CD14-positive monocyte (primary cell): ENCODE measurements around the gene SLC6A6. TPM values are rescaled to one million over a fixed set of nuclear protein-coding genes. Genes with fewer than 3 reads are reported as not detected.

Source experiments
- DNase-seq, 3 donors: peaks; one replicate each; pipeline ENCODE4 v3.0.0-alpha.2; 2011 to 2022
- H2AFZ ChIP-seq: 2 replicates; pipeline ENCODE4 v1.6.0; 2012; ENCODE audit warnings: mild to moderate bottlenecking, low read depth, low read length, inconsistent platforms; ENCODE audit not compliant: insufficient read depth, poor library complexity, severe bottlenecking
- H3K27ac ChIP-seq, 2 donors: 1 replicate in 1 of 2; 2 replicates in 1 of 2; pipeline ENCODE4 v1.5.1; 2012 to 2013; ENCODE audit warnings: low read length in 2 of 2, control low read depth in 1 of 2, inconsistent platforms in 1 of 2, low read depth in 1 of 2, mild to moderate bottlenecking in 1 of 2
- H3K27me3 ChIP-seq, 2 donors: one replicate each; pipeline versions ENCODE4 v1.6.0 to v1.6.1; 2011 to 2013; ENCODE audit warnings: low read length in 2 of 2; ENCODE audit not compliant: control insufficient read depth in 2 of 2, insufficient read depth in 2 of 2
- H3K36me3 ChIP-seq, 2 donors: replicated peaks in 1 of 2; 1 replicate in 1 of 2; 2 replicates in 1 of 2; pipeline versions ENCODE4 v1.5.1 to v1.6.1; 2012 to 2013; ENCODE audit warnings: low read length in 2 of 2, control low read depth in 1 of 2, inconsistent platforms in 1 of 2, mild to moderate bottlenecking in 1 of 2; ENCODE audit not compliant: insufficient read depth in 2 of 2, control insufficient read depth in 1 of 2
- H3K4me1 ChIP-seq, 2 donors: 1 replicate in 1 of 2; 2 replicates in 1 of 2; pipeline versions ENCODE4 v1.5.1 to v1.6.1; 2012 to 2013; ENCODE audit warnings: low read length in 2 of 2, control low read depth in 1 of 2, inconsistent platforms in 1 of 2, mild to moderate bottlenecking in 1 of 2, moderate library complexity in 1 of 2; ENCODE audit not compliant: insufficient read depth in 2 of 2, control insufficient read depth in 1 of 2
- H3K4me2 ChIP-seq: replicated peaks from 2 replicates; pipeline ENCODE3; 2012; ENCODE audit warnings: low read length, moderate library complexity, mild to moderate bottlenecking; ENCODE audit not compliant: poor library complexity, severe bottlenecking; ENCODE audit errors: extremely low read depth
- H3K4me3 ChIP-seq, 3 experiments: fragments of 200-600 bp in 1 of 3; sonication (generic) in 1 of 3; replicated peaks in 1 of 3; 1 replicate in 2 of 3; 2 replicates in 1 of 3; pipeline ENCODE4 v1.5.1; 2011 to 2013; ENCODE audit warnings: low read length in 3 of 3, mild to moderate bottlenecking in 3 of 3, control low read depth in 2 of 3, low read depth in 2 of 3, inconsistent platforms in 1 of 3, moderate library complexity in 1 of 3
- H3K79me2 ChIP-seq: 2 replicates; pipeline ENCODE4 v1.6.0; 2012; ENCODE audit warnings: mild to moderate bottlenecking, control low read depth, inconsistent platforms, low read length, moderate library complexity; ENCODE audit not compliant: insufficient read depth
- H3K9ac ChIP-seq: 2 replicates; pipeline ENCODE4 v1.6.0; 2017; ENCODE audit warnings: low read length, mild to moderate bottlenecking; ENCODE audit not compliant: insufficient read depth, poor library complexity, severe bottlenecking
- H3K9me3 ChIP-seq, 2 donors: replicated peaks in 1 of 2; 1 replicate in 1 of 2; 2 replicates in 1 of 2; pipeline versions ENCODE4 v1.5.1 to v1.6.1; 2012 to 2013; ENCODE audit warnings: low read length in 2 of 2, control low read depth in 1 of 2; ENCODE audit not compliant: control insufficient read depth in 1 of 2, insufficient read depth in 1 of 2
- H4K20me1 ChIP-seq: 2 replicates; pipeline ENCODE4 v1.6.0; 2012; ENCODE audit warnings: mild to moderate bottlenecking, low read length, control low read depth, moderate library complexity; ENCODE audit not compliant: insufficient read depth
- H3K27ac Mint-ChIP-seq, 7 donors: one replicate each; pipeline ENCODE4 v1.8.0; 2020; ENCODE audit warnings: mild to moderate bottlenecking in 7 of 7, mixed read lengths in 7 of 7, moderate library complexity in 6 of 7, inconsistent platforms in 2 of 7
- H3K27me3 Mint-ChIP-seq, 3 donors: one replicate each; pipeline ENCODE4 v1.8.0; 2021 to 2022; ENCODE audit warnings: low read depth in 3 of 3, mild to moderate bottlenecking in 3 of 3, mixed read lengths in 3 of 3, moderate library complexity in 3 of 3, inconsistent platforms in 1 of 3
- H3K36me3 Mint-ChIP-seq, 2 donors: one replicate each; pipeline ENCODE4 v1.8.0; 2020; ENCODE audit warnings: mixed read lengths in 2 of 2, inconsistent platforms in 1 of 2, mild to moderate bottlenecking in 1 of 2
- H3K4me1 Mint-ChIP-seq: one replicate; pipeline ENCODE4 v1.8.0; 2020; ENCODE audit warnings: mild to moderate bottlenecking, mixed read lengths
- H3K4me3 Mint-ChIP-seq, 2 donors: one replicate each; pipeline ENCODE4 v1.8.0; 2020; ENCODE audit warnings: mild to moderate bottlenecking in 2 of 2, mixed read lengths in 2 of 2, moderate library complexity in 1 of 2
- H3K9me3 Mint-ChIP-seq, 7 donors: one replicate each; pipeline ENCODE4 v1.8.0; 2020 to 2022; ENCODE audit warnings: mixed read lengths in 7 of 7, mild to moderate bottlenecking in 6 of 7, moderate library complexity in 6 of 7, inconsistent platforms in 2 of 7
- CTCF ChIP-seq: fragments of 200-600 bp; IDR thresholded peaks from one replicate; pipeline ENCODE4 v1.8.0; 2022; ENCODE audit warnings: antibody characterized with exemption, mild to moderate bottlenecking
- WGBS: methylation state at CpG from one replicate; pipeline ENCODE4 v1.1.5; 2013; ENCODE audit warnings: missing lambda C conversion rate; ENCODE audit not compliant: insufficient coverage; 5-methylcytosine and 5-hydroxymethylcytosine counted together
- intact Hi-C, 2 donors: fragments of 100-400 bp; cut with micrococcal nuclease; formaldehyde crosslinking; loops; one replicate each; pipeline versions ENCODE4 v1.15.0 to v1.15.1; 2023
- polyA plus RNA-seq, 3 donors: library from polyadenylated mRNA; depleted of rRNA in 1 of 3; unstranded in 2 of 3; stranded (reverse) in 1 of 3; fragments of 300-500 nt in 2 of 3; fragments of >200 nt in 1 of 3; fragmentation: Illumina TruSeq in 2 of 3; gene quantifications; 1 replicate in 2 of 3; 2 replicates in 1 of 3; pipeline ENCODE4 v1.2.3, GENCODE V29; 2012 to 2021

SLC6A6 gene
- polyA plus RNA-seq, 3 donors = 18.4 to 136 (median 24.5) TPM

GRCh38 chr3:14438262-14438661 lies 35.9 kb downstream of the SLC6A6 start:
- H2AFZ ChIP-seq = no peak overlapping the region
- no peaks in the 10 kb centered on the region for H3K9me3 ChIP-seq
- H3K27ac ChIP-seq = peak overlapping the region; percentile 78 to 88
- Mint-ChIP-seq H3K4me1 (peaks cover 88% of the 10 kb centered on the region), H3K4me3 (no peak overlapping the region), H3K27me3 (peaks cover 0 to 2% (median 0%) of the 10 kb centered on the region in 3 donors), H3K9me3 (no peaks in the 10 kb centered on the region), H3K27ac (peak overlapping the region; percentile 70 to 98 (median 97)), H3K36me3 (peaks cover 41 to 47% of the 10 kb centered on the region in 2 donors)
- H3K9ac ChIP-seq = no peak overlapping the region
- H3K79me2 ChIP-seq = peaks cover 93% of the 10 kb centered on the region
- WGBS = 88% methylated on average over 1 of the region's 3 CpGs
- peak overlapping the region in 1 of 3 experiments; percentile 65 for H3K4me3 ChIP-seq
- intact Hi-C loops = no loop called here
- no peaks in the 10 kb centered on the region for H3K27me3 ChIP-seq
- no peak for TF ChIP-seq CTCF
- H3K4me1 ChIP-seq = peaks cover 83 to 90% of the 10 kb centered on the region in 2 donors
- peaks cover 3 to 4% of the 10 kb centered on the region in 2 donors for H3K36me3 ChIP-seq
- no peak for DNase-seq
- H3K4me2 ChIP-seq = peak overlapping the region; percentile 66
- H4K20me1 ChIP-seq = peaks cover 38% of the 10 kb centered on the region

GRCh38 chr3:14438929-14439328 lies 36.5 kb downstream of the SLC6A6 start:
- Mint-ChIP-seq H3K27ac (peak overlapping the region; percentile 94 to 98 (median 97)), H3K4me3 (peak overlapping the region in 1 of 2 donors; percentile 83)
- TF ChIP-seq CTCF = no peak

More at GRCh38 chr3:14438929-14439328, 36.5 kb downstream of the SLC6A6 start:
- Histone ChIP-seq H3K27ac (peak overlapping the region; percentile 78 to 88), H3K9ac (peak overlapping the region; percentile 50), H3K4me2 (peak overlapping the region; percentile 66), H3K4me1 (peaks cover 76 to 84% of the 10 kb centered on the region in 2 donors), H3K27me3 (no peaks in the 10 kb centered on the region), H3K9me3 (no peaks in the 10 kb centered on the region), H4K20me1 (peaks cover 44% of the 10 kb centered on the region), H3K36me3 (peaks cover 10% of the 10 kb centered on the region in 2 donors), H2AFZ (peak overlapping the region; percentile 15), H3K4me3 (peak overlapping the region in 1 of 3 experiments; percentile 65), H3K79me2 (peaks cover 93% of the 10 kb centered on the region)
- WGBS = no CpG with 5 or more reads among the region's 6 CpGs
- peaks cover 82% of the 10 kb centered on the region for H3K4me1 Mint-ChIP-seq
- no peak for DNase-seq
- H3K27me3 Mint-ChIP-seq = peaks cover 0 to 1% (median 0%) of the 10 kb centered on the region in 3 donors
- H3K36me3 Mint-ChIP-seq = peaks cover 44 to 52% of the 10 kb centered on the region in 2 donors
- no peaks in the 10 kb centered on the region for H3K9me3 Mint-ChIP-seq
- intact Hi-C loops = no loop called here
